GM23338 (cell line): ENCODE results near the gene STPG2.

Source experiments
- CTCF ChIP-seq, 2 experiments: fragments of 200-600 bp in 1 of 2; sonication (generic) in 1 of 2; conservative IDR thresholded peaks; 2 replicates each; pipeline versions ENCODE4 v1.5.1 to v1.6.1; 2016 to 2017; ENCODE audit warnings: antibody characterized with exemption in 2 of 2, low read depth in 2 of 2, mild to moderate bottlenecking in 2 of 2, moderate library complexity in 1 of 2
- EZH2 ChIP-seq: fragments of 200-600 bp; sonication (generic); IDR thresholded peaks from one replicate; pipeline ENCODE4 v1.8.0; 2017; ENCODE audit warnings: antibody characterized with exemption, mild to moderate bottlenecking, low read depth; ENCODE audit not compliant: unreplicated experiment
- EZH2phosphoT487 ChIP-seq: fragments of 200-600 bp; sonication (generic); IDR thresholded peaks from one replicate; pipeline ENCODE4 v1.8.1; 2018; ENCODE audit warnings: antibody characterized with exemption; ENCODE audit not compliant: unreplicated experiment
- JUNB ChIP-seq: IDR thresholded peaks from one replicate; pipeline ENCODE4 v1.6.1; 2016; ENCODE audit warnings: antibody characterized with exemption; ENCODE audit not compliant: unreplicated experiment

DNA sequence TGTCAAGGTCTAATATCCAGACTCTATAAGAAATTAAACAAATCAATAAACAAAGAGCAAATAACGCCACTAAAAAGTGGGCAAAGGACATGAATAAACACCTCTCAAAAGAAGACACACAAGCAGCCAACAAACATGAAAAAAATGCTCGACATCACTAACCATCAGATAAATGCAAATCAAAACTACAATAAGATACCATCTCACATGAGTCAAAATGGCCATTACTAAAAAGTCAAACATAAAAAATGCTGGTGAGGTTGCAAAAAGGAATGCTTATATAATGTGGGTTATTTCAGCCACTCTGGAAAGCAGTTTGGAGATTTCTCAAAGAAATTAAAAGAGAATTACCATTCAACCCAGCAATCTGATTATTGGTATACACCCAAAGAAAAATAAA lies 481.1 kb downstream of the STPG2 start:
- TF ChIP-seq CTCF (conservative IDR thresholded peaks at IDR 0.05; ENCODE audit: low read depth in 2 of 2) (no peak), JUNB (no peak), EZH2 (no peak), EZH2phosphoT487 (no peak)
